ENCODE results near the gene WWOX.

WWOX gene

DNA sequence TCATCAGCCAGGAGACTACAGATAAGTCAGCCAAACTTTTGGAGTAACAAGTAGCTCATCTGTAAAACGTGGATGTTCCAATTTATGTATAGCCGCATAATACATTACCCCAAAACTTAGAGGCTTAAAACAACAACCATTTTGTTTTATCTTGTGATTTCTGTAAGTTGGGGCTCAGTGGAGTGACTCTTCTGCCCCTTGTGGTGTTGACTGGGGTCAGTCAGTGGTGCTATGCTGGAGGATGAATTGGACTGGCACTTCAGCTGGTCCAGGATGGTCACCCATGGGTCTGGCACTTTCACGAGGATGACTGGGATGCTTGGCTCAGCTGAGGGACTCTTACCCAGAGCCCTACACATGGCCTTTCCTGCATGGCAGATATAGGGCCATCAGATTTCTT lies 172.5 kb downstream of the WWOX start:
- no peak for DNase-seq (ENCODE audit: low read depth, low spot score)

DNA sequence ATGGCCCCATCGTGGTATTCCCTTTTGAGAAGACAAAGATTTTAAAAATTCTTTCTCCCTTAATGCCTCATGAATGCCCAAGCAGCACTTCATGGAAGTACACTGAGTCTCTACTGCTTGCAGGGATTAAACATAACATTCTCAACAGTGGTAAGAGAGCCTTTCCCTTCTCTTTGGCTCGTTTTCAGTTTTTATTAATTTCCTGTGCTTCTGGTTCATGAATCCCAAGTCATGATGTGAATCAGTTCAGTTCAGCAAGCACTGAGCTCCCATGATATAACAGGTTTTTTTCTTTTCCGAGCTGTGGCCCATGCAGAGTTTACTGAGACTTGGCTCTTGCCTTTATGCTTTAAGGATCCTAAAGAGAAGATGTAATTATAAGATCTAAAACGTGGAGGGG lies 175.3 kb downstream of the WWOX start:
- DNase-seq (ENCODE audit: low read depth, low spot score) = no peak

DNA sequence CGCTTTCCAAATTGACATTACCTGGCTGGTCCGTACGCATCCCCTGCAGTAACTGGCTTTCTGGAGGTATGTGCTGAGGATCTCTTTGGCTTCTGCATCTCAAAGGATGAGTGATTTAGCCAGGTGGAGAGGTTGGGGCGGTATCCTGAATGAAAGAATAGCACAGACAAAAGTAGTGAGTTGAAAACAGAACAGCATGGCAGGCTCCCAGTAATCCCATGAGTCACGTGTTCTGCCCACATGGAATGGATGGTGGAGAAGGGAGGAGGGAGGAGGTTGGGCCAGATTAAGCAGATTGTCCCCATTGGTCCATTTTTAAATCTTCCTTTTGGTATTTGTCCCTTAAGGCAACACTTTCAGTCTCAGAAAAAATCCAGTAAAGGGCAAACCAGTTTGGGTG lies 176.0 kb downstream of the WWOX start:
- DNase-seq (ENCODE audit: low read depth, low spot score) = no peak

DNA sequence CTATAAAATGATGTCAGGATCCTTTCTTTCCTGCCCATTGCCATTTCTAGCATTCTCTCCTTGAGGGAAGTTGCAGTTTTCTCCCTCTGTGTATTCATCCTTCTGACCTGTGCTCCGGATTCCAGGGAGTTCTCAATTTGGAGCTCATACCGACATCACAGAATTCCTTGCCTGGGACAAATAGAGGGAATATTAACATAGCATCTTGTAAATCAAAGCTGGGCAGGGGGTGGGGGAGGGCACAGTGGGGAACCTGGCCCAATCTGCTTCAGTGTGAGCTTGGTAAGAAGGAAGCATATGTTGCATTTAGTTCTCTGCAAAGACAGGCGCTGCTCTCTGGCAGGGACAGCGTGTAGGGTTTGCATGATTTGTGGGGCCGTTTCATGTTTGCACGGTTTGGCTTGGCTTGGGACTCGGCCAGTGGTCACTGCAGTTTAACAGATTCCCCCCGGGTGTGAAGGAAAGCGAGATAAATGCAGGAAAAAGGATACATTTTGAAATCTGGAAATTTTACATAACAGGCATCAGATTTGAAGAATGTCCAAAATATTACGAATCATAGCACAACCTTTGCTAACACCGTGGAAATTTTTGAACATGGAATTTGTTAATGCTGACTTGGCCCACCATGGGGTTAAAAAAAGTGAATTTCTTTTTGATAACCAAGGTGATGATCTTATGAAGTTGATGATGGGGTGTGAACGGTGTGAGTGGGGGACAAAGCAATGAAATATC lies 178.0 kb downstream of the WWOX start:
- DNase-seq (ENCODE audit: low read depth, low spot score) = no peak

DNA sequence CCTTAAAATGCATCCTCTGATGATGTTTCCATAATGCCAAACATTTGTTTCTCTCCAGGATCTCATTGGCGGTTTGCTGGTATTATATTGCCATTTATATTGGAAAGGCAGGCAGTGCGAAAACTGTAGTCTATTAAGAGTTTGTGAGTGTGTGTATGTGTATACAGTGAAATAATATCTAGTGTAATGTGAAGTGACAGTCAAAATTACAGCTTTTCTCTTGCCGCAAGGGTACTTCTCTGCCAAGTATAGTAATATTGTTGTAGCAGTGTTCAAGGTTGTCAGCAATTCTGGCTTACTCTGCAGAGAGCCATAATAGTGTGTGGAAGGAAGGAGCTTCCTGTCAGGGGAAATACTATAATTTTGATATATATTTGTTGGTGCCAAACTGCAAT lies 178.6 kb downstream of the WWOX start:
- DNase-seq (ENCODE audit: low read depth, low spot score) = no peak

DNA sequence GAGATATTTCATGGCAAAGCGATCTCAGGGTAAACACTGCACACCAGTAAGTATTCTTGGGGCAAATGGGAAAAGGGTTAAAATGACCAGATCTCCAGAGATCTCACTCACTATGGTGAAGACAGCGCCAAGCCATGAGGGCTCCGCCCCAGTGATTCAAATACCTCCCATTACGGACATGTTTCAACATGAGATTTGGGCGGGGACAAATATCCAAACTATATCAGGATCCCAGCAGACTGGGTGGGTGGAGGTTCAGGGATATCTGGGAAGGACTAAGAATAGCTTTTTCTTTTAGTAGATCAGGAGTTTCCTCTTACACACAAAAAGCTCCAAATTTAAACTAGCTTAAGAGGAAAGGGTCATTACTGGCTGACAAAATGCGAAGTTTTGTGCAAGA lies 181.7 kb downstream of the WWOX start:
- no peak for DNase-seq (ENCODE audit: low read depth, low spot score)

DNA sequence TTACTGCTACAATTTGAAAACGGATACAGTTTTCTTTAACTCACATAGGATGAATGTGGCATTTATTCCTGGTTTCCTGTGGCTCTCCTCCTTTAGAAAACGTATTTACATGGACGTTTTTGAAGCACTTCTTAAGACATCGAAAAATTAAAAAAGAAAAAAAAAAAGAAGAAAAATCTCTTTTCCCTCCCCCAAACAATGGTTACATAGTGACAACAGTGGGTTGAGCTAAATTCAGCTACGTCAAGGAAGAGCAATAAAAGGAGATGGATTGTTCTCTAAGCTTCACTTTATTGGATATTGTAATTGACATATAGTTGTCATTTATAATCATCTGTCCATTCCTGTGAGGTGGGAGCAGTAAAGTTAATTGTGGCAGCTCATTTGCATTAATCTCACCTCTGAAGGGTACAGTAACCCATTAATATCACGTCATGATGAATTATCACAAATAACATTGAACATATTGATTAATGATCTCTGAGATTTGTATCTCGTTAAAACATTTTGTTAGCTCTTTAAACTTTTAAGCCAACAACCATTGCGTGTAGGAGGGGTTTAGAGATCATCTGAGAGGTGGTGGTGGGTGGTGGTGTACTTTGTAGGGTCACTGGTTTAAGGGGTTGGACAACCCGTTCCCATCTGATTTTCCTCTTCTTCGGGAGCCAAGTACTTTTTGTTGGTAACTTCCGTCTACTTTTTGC lies 184.2 kb downstream of the WWOX start:
- no peak for DNase-seq (ENCODE audit: low read depth, low spot score)

DNA sequence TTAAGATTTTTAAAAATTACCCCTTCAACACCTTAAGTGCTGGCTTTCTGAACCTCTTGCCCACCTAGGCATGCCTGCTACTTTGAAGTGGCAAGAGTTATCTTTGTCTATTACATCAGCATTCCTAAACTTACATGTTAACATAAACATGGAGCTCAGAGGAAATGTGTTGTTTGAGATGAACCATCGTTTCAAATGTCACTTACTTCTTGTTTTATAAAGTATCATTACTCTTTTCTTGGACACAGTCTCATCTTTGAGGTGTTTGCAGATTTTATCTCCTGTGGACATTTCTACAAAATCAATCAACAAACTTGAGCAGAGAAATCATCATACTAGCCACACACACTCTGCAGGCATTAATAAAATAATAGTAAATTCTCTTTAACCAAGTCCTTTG lies 184.9 kb downstream of the WWOX start:
- no peak for DNase-seq (ENCODE audit: low read depth, low spot score)

DNA sequence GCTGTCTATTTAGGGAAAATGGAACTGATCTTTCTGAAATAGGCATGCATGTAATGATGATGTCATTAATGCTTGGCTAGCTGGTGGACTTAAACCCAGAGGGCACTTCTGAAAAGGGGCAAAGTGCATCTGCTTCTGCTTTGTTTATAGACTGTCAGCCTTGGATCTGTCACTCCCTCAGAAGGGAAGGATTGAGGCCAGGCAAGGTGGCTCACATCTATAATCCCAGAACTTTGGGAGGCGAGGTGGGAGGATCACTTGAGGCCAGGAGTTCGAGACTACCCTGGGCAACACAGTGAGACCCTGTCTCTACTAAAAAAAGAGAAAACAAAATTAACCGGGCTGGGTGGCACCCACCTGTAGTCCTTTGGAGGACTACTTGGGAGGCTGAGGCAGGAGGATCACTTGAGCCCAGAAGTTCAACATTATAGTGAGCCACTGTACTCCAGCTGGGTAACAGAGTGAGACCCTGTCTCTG lies 185.5 kb downstream of the WWOX start:
- DNase-seq (ENCODE audit: low read depth, low spot score) = no peak

DNA sequence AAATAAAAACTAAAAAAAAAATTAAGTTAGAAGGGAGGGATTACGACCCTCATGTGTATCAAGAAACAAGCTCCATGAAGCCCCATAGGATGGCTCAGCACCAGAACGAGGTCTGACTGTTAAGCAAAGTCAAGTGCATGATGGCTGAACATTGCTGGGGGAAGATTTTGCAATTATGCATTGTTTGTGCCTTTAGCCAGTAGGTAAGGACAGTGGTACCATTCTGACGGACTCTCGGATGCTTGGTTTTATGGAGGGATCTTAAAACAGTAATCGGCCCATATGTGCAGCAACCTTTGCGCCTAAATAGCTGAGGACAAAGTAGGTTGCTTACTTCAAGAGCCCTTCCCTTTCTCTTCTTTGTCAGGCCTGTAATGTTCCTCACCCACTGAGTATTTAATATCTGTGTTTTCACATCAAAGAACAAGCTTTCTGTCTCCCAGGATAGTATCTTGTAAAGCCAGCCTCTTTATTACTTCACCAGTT lies 186.0 kb downstream of the WWOX start:
- no peak for DNase-seq (ENCODE audit: low read depth, low spot score)

DNA sequence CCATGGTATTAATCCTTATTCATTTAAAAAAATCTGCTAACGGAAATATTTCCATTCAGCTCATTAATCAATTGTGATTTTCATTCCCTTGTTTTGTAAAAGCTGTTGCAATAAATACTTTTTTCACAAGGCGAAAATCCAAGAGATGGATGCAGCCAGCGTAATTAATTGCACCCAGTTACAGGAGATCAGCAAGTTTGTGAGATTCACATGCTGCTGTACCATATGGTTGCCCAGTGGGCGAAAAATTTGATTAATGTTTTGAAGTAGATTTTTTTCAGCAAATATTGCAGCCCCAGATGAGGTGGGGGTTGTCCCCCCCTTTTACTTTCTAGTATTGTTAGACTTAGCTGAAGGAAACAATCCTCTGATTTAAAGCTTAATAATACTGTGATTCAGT lies 186.6 kb downstream of the WWOX start:
- no peak for DNase-seq (ENCODE audit: low read depth, low spot score)

DNA sequence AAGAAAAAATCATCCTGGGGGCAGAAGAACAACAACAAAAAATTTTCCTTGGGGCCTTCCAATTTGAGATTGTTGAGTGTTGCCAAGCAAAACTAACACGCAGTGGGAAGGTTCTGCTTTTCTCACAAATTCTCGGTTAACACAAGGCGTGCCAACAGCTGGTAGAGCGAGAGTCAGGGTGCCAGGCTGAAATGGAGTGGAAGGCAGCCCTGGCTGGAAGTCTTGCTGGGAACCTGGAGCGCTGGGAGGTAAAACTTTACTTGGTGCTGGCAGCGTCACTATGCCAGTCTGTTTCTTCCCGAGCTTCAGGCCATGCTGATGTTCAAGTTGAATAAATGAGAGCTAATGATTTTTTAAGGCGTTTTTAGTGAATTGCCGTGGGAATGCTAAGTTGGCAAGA lies 189.4 kb downstream of the WWOX start:
- DNase-seq (ENCODE audit: low read depth, low spot score) = no peak

DNA sequence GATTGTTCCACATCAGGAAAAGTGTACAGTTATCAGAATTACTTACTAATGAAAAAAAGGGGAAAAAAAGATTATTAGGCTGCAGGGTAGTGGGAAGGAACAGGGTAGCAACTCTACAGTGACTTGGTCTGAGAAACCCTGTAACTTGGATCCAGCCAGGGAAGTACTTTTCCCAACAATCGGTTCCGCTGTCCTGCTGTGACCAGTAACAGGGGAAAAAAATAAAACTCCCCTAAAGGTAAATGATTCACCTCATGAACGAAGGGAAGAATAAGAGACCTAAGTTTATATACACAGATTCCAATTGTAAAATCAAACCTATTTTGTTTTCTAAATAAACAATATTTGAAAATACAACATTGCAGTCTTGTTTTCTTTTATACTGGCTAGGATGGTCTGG lies 189.9 kb downstream of the WWOX start:
- DNase-seq (ENCODE audit: low read depth, low spot score) = no peak

DNA sequence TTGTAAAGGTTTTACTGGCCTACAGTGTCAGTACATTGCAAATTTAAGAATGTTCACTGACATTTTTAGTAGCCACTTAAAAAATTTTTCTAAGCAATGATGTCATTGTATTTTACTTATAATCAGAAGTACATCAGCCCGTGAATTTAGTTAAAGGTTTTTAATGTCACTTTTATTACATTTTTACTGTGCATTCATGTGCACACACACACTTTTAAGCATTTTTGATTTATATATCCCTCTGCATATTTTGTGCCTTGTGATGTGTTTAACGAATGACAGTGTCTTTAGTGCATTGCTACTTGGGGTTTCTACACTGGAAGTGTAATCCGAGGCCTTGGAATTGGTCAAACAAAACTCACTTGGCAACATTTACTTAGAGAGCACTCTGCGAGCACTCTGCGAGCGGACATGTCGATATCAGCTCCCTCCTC lies 190.4 kb downstream of the WWOX start:
- no peak for DNase-seq (ENCODE audit: low read depth, low spot score)

DNA sequence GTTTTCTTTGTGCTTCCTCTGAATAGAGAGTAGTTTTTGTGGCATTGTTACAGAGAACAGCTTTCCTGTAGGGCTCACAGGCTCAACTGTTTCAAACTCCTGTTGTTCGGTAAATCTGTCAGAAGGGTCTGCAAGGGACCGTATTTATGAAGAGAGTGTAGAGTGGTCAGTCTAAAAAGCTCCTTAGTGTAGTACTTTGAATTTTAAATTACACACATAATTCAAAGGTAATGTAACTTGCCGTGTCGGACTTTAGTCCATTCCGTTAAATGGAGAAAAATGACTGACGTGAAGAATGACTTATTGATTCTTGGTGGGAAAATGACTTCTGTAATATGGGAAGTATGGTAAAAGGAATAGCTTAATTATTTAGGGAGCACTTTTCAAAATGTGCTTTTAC lies 190.9 kb downstream of the WWOX start:
- DNase-seq (ENCODE audit: low read depth, low spot score) = no peak

DNA sequence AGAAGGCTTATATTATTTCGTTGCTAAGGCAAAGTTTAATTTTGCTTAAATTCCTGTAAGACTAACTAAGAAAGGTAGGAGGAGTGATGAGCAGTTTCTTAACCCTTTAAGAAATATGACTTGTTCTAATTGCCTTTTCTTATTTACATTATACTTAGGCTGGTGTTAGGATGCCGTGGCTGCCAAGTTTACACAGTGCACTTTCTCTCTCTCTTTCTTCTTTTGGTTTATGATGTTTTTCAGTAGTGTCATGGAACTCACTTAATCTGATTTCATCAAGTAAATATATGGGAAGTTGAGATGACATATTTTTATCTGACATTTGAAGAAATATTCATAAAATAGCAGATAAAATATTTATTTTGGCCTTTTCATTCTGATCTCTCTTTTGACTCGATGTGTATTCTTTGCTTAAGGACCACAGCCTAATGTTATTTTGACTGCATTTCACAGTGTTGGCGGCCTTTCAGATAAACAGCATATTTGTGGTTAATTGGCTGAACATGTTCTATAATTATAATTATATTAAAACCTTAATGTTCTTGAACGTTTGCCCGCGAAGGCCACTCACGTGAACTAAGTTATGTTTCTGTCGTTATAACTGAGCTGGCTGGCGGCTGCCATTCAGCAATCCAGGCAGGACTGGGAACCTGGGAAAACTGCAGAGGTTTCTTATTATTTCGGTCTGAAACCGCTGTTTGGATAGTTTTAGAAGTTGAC lies 191.6 kb downstream of the WWOX start:
- no peak for DNase-seq (ENCODE audit: low read depth, low spot score)

DNA sequence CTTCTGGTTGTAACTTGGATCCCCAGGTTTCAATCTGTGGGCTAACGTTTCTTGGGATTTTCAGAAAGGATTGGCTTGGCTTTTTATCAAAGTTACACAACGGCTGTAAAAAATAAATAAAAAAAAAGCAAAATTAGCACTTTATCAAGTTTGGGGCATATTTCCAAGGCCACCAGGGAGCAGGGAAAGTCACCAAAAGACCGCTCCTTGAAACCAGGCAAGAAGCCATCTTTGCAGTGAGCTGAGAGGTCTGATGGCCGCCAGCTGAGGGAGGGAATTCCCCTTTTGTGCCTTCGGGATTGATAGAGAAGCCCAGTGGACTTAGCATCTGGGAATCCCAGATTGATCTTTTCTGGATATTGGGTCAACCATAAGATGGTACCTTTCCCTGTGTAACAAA lies 192.2 kb downstream of the WWOX start:
- no peak for DNase-seq (ENCODE audit: low read depth, low spot score)

DNA sequence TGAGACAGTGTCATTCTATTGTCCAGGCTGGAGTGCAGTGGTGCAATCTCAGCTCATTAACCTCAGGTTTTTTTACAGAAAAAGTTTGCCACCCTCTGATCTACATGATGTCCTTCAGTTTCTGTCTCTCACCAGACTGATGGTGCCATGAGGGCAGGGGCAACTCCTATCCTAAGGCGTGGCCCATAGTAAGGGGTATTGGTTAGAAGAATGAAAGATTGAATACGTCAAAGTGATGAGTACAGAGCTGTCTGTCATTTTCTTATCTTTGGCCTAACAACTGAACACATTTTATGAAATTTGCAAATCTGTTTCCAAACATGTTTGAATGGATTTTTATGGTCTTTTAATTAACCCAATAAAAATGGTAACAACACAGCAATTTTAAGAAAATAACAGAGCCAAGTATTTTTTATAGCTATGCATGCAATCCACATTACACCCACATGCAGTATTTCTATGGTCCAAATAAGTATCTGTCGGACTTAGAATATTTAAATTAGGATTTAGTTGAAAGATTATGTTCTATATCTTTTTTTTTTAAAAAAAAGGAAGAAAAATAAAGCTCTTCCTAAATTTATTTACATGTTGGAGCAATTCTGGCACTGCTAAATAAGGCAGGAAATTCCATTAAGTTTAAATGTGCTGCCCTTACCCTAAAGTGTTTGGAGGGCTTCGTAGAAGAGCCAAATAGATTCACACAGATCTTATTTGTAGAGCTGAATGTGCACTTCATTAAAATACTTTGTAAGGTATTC lies 192.8 kb downstream of the WWOX start:
- DNase-seq (ENCODE audit: low read depth, low spot score) = no peak

DNA sequence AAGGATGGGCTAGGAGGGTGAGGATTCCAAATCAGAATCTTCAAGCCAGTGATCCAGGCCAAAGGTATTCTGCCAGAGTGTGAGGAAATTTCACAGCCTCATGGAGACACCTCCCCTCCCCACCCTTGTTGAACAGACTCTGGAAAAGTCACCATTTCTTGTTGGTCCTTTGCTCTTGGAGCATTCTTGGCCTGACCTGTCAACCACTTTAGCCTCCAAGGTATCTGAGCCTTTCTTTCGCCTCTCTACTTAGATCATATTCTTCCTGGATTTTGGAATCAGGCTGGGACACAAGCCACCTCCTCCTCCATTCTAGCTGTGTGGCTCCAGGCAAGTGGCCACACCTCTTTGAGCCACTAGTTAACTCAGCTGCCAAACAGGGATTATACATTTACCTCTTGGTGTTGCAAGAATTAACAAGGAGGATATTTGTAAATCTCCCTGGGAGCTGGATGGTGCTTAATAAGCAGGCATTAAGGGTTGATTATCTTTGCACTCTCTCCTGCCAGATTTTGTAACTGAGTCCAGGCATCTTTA lies 193.5 kb downstream of the WWOX start:
- DNase-seq (ENCODE audit: low read depth, low spot score) = no peak

DNA sequence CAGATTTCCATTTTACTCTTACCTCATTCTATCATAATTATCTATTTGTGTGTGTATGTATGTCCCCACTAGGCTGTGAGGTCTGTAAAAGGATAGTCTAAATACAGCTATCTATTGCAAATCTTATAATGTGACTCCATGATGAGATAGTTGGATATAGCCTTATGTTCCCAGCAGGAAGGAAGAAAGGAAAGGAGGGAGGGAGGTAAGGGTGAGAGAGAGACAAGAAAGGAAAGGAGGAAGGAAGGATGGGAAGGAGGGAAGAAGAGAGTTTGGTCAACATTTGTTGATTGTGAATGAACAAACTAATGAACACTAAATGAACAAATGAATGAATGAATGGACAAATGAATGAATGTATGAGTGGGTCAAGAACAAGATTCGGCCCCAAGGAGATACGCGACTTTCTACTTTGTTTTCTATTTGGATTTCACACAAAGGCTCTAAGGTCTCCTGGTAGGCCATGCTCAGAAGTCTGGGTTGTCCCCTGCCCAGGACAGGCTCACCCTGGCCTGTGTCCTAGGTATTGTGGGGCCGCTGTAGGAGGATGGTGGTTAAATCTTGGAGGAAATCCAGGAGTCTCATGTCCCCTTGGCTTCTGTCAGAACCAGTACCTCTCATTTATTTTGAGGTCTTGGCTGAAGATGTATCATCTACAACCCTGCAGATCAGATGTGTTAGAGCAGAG lies 195.2 kb downstream of the WWOX start:
- DNase-seq (ENCODE audit: low read depth, low spot score) = no peak
